ENCODE measurements around the gene TNFSF13B.

Gene TNFSF13B

DNA sequence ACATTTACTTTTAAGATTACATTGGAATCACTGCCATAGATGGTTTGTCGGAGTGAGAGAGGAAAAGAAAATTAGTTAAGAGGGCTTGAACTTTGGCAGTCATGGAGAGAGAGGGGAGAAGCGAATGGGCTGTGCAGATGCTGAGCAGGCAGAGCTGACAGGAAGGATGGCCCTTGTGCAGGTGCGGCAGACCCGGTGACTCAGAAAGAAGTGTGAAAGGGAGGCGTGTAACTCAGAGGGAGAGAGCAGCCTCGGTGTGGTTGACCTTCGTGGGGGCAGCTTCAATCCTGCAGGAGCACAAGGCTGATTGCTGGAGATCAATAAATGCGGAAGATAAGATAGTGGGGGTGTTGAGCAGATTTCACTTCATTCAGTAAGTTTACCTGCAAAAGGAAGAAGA lies 76.9 kb downstream of the TNFSF13B start:
- no peak for DNase-seq (ENCODE audit: low spot score)

DNA sequence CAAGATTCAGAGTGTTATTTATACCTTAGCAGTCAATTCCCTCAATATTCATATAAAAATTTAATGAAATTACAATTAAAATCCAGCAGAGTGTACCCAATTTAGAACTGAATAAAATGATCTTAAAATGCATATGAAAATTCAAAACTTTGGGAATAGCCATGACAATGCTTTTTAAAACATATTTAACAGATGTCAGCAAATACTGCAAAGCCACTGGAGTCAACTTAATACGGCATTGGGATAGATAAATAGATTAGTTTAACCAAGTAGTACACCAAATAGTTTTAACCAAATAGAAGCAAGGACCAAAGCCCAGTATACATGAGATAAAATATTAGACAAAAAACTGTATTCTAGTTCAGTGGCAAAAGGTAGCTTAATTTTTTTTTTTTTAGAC lies 79.8 kb downstream of the TNFSF13B start:
- no peak for DNase-seq (ENCODE audit: low spot score)

GRCh38 chr13:108350579-108350978 lies 81.1 kb downstream of the TNFSF13B start:
- no peak for DNase-seq (ENCODE audit: low spot score)

- no peak for DNase-seq (ENCODE audit: low spot score)
Measured at GRCh38 chr13:108352599-108352998, 83.1 kb downstream of the TNFSF13B start.

- DNase-seq (ENCODE audit: low spot score), result no peak
Measured at GRCh38 chr13:108357228-108357627, 87.7 kb downstream of the TNFSF13B start.
